Stimulated activated CD4-positive, alpha-beta T cell treated with anti-CD3 and anti-CD28 coated beads, Interleukin-4, amount 100 ng/mL, for 1 hour (primary cell): ENCODE measurements around the gene RSAD1.

Experiments used
- DNase-seq: peaks from one replicate; pipeline ENCODE4 v3.0.0-alpha.2; 2020

RSAD1 gene

GRCh38 chr17:50498021-50498874, 19.6 kb downstream of the RSAD1 start:
- no peak for DNase-seq

GRCh38 chr17:50499270-50499669, 20.6 kb downstream of the RSAD1 start:
- DNase-seq = no peak

GRCh38 chr17:50499721-50500120, 21.1 kb downstream of the RSAD1 start:
- no peak for DNase-seq

- DNase-seq = peak; percentile 31
Measured at GRCh38 chr17:50501054-50501453, 22.4 kb downstream of the RSAD1 start.

GRCh38 chr17:50502301-50502990, 23.8 kb downstream of the RSAD1 start:
- DNase-seq = no peak

GRCh38 chr17:50505591-50506130, 27.0 kb downstream of the RSAD1 start:
- no peak for DNase-seq

- no peak for DNase-seq
Measured at GRCh38 chr17:50506298-50506697, 27.6 kb downstream of the RSAD1 start.

- peak; percentile 77 for DNase-seq
Measured at GRCh38 chr17:50507871-50508572, 29.4 kb downstream of the RSAD1 start, which contains the start of gene MYCBPAP. MYCBPAP (plus strand) TSS chr17:50508439; CDS start chr17:50508675, 236 bp downstream.

- DNase-seq = no peak
Measured at GRCh38 chr17:50508573-50509460, 30.2 kb downstream of the RSAD1 start.

GRCh38 chr17:50511058-50511457, 32.4 kb downstream of the RSAD1 start:
- DNase-seq = peak; percentile 52

- no peak for DNase-seq
Measured at GRCh38 chr17:50513495-50513894, 34.8 kb downstream of the RSAD1 start.

- no peak for DNase-seq
Measured at GRCh38 chr17:50514388-50514787, 35.7 kb downstream of the RSAD1 start.

- DNase-seq = no peak
Measured at GRCh38 chr17:50514936-50515702, 36.5 kb downstream of the RSAD1 start.

GRCh38 chr17:50517011-50517410, 38.4 kb downstream of the RSAD1 start:
- DNase-seq = no peak

GRCh38 chr17:50517504-50518383, 39.1 kb downstream of the RSAD1 start:
- DNase-seq = no peak

- no peak for DNase-seq
Measured at GRCh38 chr17:50518384-50519023, 39.8 kb downstream of the RSAD1 start.

GRCh38 chr17:50519141-50519834, 40.6 kb downstream of the RSAD1 start:
- DNase-seq = no peak

GRCh38 chr17:50520483-50520882, 41.8 kb downstream of the RSAD1 start:
- DNase-seq = no peak

GRCh38 chr17:50521514-50521913, 42.9 kb downstream of the RSAD1 start:
- no peak for DNase-seq
